Measurements from ENCODE around the gene FASTKD2. TPM values are rescaled to one million over a fixed set of nuclear protein-coding genes. Genes with fewer than 3 reads are reported as not detected.

The FASTKD2 gene
- total RNA-seq, 1 donor from 2014 or later: 28.6 TPM

DNA sequence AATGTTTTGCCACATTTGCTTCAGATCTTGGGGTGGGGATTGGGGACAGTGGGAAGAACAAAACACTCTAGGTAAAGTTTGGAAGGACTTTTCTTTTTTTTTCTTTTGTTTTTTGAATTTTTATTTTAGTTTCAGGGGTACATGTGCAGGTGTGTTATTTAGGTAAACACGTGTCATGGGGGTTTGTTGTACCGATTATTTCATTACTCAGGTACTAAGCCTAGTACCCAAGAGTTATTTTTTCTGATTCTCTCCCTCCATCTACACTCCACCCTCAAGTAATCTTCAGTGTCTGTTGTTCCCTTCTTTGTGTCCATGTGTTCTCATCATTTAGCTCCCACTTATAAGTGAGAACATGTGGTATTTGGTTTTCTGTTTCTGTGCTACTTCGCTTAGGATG lies 73.3 kb downstream of the FASTKD2 start:
- Mint-ChIP-seq H3K27me3 (no peaks in the 10 kb centered on the region), H3K27ac (no peak overlapping the region), H3K9me3 (ENCODE audit: low read depth) (peaks cover 4% of the 10 kb centered on the region), H3K4me1 (ENCODE audit: low read depth) (peaks cover 1% of the 10 kb centered on the region), H3K4me3 (ENCODE audit: low read depth) (no peak overlapping the region), H3K36me3 (ENCODE audit: insufficient read depth) (no peaks in the 10 kb centered on the region)
- DNase-seq (ENCODE audit: low spot score, unreplicated experiment): no peak
- no peak for TF ChIP-seq CTCF (IDR thresholded peaks at IDR 0.05; ENCODE audit: unreplicated experiment)

- H3K9me3 Mint-ChIP-seq (ENCODE audit: low read depth): no peaks in the 10 kb centered on the region
- no peak for DNase-seq (ENCODE audit: low spot score, unreplicated experiment)
- H3K36me3 Mint-ChIP-seq (ENCODE audit: insufficient read depth): no peaks in the 10 kb centered on the region
- H3K27ac Mint-ChIP-seq: no peak overlapping the region
- TF ChIP-seq CTCF (IDR thresholded peaks at IDR 0.05; ENCODE audit: unreplicated experiment): peak; percentile 17
- H3K4me3 Mint-ChIP-seq (ENCODE audit: low read depth): no peak overlapping the region
- H3K4me1 Mint-ChIP-seq (ENCODE audit: low read depth): peaks cover 1% of the 10 kb centered on the region
- no peaks in the 10 kb centered on the region for H3K27me3 Mint-ChIP-seq
Observed at GRCh38 chr2:206840999-206841398, 75.6 kb downstream of the FASTKD2 start.

Small RNA genes lying within 50 kb of the gene (microRNA-seq; reads per million reads assigned to microRNA genes)
- gene MIR3130-1 (ENCODE audit: borderline number of aligned reads, unreplicated experiment) (not detected), gene MIR3130-2 (ENCODE audit: borderline number of aligned reads, unreplicated experiment) (not detected)

Other genes starting within 250 kb of the FASTKD2 start
- not detected in 2 replicates for gene FAM237A, start 123.1 kb upstream of the FASTKD2 start, total RNA-seq
- gene DYTN, start 47.2 kb upstream of the FASTKD2 start, total RNA-seq: not detected in 2 replicates
- 2.8 and 3.0 TPM in 2 replicates for gene MDH1B, start 278 bp upstream of the FASTKD2 start, total RNA-seq
- 0.24 TPM in 1 of 2 replicates, not detected in the other for gene CPO, start 173.9 kb downstream of the FASTKD2 start, total RNA-seq

Data from progenitor cell of endocrine pancreas (in vitro differentiated cells).